Measurements from ENCODE around the gene CST7.
"Not testable (repeated sequence)": the region's sequence is repeated elsewhere in the genome, so short reads cannot be mapped to it uniquely, and the experiment has no call there.

Gene CST7, protein sequence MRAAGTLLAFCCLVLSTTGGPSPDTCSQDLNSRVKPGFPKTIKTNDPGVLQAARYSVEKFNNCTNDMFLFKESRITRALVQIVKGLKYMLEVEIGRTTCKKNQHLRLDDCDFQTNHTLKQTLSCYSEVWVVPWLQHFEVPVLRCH

DNA sequence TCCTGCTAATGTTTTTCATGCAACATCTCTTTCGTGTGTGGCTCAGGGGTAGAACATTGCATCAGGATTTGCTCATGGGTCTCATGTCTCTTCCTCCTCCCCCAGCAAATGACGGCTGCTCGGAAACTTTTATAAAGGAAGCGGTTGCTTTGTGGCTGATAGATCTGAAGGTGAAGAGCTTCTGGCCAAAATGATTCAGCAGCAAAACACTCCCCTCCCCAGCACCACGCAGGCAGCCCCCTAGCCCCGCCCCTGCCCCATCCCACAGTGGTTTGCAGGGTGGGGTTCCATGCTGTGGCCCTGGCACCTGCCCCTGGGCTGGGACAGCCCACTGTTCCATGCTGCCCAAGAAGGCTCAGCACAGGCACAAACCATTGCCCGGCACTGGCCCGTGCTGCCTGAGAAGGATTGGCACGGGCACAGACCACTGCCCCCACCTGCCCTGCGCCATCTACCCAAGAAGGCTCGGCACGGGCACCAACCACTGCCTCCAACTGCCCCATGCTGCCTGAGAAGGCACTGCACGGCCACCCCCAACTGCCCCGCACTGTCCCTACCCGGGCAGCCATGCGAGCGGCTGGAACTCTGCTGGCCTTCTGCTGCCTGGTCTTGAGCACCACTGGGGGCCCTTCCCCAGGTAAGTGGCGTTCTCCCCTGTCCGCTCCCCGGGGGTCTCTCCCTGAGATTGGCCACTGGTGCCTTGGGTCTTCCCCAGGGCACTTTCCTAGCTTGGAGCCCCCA lies at the start of gene CST7:
CST7 (plus strand) TSS at position 331 of the 741 bp plus-strand sequence; CDS start at position 568, 237 bp downstream.
- DNase-seq, result peak; percentile 79

DNA sequence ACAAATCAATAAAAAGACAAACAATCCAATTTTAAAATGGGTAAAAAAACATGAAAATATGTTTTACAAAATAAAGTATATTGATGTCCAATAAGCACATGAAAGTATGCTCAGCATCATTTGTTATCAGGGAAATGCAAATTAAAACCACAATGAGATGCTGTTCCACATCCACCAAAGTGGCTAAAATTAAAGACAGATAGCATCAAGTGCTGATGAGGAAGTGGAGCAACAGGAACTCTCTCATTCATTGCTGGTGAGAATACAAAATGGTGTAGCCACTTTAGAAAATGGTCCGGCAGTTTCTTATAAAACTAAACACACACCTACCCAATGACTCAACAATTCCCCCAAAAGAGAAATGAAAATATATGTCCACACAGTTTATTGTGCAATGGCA lies 42.3 kb upstream of the CST7 start:
- no peak for DNase-seq

DNA sequence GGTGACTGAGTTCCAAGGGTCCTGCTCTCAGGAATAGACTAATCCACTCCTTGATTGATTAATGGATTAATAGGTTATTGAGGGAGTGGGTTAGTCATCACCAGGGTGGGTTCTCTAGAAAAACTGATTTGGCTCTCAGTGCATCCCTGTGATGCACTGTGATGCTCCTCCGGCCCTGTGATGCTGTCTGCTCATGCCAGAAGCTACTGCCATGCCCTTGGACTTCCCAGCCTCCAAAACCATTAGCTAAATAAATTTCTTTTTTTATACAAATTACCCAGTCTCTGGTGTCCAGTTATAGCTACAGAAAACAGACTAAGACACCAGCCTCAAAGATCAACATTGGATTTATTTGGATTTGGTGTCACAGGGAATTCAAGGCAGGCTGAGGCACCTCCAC lies 40.4 kb upstream of the CST7 start:
- DNase-seq, result no peak

DNA sequence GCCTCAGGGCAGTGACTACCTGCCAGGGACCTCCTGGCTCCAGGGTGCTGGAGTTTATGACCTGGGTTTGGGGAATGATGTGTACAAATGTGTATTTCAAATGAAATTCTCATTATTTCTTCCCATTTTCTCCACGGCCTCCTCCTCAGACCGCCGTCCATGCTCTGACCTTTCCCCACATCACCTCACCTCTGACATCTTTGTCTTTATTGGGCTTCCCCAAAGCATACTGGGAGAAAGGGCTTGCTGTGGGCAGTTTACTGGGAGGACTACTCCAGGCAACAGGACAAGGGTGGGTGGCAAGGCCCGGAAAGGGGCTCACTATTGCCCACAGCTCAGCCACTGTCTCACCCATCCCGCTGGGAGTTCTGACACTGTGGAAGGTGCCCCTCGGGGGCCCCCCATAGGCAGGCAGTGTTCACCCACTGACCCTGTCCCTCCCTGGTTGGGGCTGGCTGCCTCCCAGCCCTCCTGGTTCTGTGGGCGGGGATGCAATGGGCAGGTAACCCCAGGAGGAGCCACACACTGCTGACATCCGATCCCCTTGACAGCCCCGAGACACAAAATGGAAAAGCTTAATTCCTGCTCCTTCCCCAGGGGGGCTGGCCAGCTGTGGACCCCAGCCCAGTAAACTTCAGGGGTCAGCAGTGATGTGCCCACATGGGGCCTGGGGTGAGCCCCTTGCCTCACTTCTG lies 39.8 kb upstream of the CST7 start:
- DNase-seq, result no peak

GRCh38 chr20:24909861-24910260 lies 39.2 kb upstream of the CST7 start:
- no peak for DNase-seq

GRCh38 chr20:24910461-24910860 lies 38.6 kb upstream of the CST7 start:
- no peak for DNase-seq

DNA sequence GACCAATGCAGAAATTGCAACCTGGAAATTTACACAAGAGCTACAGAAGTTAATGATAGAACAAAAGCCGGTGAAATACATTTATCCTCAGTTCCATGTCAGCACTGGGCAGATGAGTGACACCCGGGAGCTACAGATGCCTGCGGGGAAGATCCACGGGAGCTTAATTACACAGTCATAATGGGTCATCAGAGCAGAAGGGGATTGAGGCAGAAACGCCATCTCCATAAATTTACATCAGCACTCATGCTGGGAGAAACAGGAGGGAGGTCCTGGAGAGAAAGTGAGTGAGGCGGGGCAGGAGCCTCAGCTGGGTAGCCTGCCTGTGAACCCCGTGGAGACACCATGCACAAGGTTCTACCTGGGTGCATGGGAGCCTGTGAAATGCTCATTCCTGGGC lies 37.6 kb upstream of the CST7 start:
- DNase-seq, result no peak

GRCh38 chr20:24912397-24913075 lies 36.5 kb upstream of the CST7 start:
- DNase-seq, result no peak

DNA sequence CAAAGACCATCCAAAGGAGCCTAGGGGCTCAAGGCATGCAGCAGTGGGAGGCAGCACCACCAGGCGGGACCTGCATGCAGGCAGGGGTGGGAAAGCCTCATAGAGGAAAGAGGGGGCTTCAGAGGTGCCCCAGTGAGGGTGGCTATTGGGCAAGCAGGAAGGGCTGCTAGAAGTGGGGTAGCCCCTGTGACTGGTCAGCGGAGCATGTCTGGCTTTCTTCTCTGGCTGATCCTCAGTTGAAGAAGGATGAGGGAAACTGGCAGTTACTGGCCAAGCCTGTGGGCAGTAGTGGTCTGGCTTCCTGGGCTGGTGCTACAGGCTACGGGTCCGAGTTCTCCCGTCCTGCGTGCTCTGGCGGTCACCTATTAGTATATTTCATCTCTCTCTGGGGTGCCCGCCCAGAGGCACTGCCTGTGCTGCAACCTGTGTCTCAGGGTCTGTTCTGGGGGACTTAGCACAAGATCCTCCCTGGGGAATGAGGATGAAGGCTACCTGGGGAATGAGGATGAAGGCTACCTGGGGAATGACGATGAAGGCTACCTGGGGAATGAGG lies 35.9 kb upstream of the CST7 start:
- no peak for DNase-seq

- DNase-seq, result no peak
Observed at GRCh38 chr20:24914388-24915241, 34.5 kb upstream of the CST7 start.

GRCh38 chr20:24915440-24915839 lies 33.6 kb upstream of the CST7 start:
- no peak for DNase-seq

GRCh38 chr20:24915892-24916291 lies 33.2 kb upstream of the CST7 start:
- DNase-seq, result no peak

GRCh38 chr20:24916412-24916811 lies 32.7 kb upstream of the CST7 start:
- DNase-seq, result no peak

GRCh38 chr20:24917056-24917455 lies 32.0 kb upstream of the CST7 start:
- DNase-seq, result no peak

GRCh38 chr20:24917797-24918578 lies 31.1 kb upstream of the CST7 start:
- peak; percentile 25 for DNase-seq

- DNase-seq, result no peak
Observed at GRCh38 chr20:24918579-24919566, 30.2 kb upstream of the CST7 start.

DNA sequence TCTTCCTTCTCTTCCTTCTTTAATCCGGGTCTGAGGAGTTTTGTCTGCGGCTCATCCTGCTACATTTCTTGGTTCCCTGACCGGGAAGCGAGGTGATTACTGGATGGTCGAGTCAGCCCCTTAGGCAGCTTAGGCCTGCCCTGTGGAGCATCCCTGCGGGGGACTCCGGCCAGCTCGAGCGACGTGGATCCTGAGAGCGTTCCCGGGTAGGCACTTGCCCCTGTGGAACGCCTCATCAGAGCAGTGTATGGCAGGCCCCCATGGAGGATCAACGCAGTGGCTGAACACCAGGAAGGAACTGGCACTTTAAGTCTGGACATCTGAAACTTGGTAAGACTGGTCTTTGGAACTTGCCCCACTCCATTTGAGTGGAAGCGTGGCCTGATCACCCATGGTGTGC lies 29.4 kb upstream of the CST7 start:
- DNase-seq, result not testable (repeated sequence)

- not testable (repeated sequence) for DNase-seq
Observed at GRCh38 chr20:24920706-24921105, 28.4 kb upstream of the CST7 start.

GRCh38 chr20:24929259-24929658 lies 19.8 kb upstream of the CST7 start:
- DNase-seq, result not testable (repeated sequence)
